OCI-LY3 (cell line): ENCODE data around the gene DYNC2I2.
A peak's percentile ranks its signal among the peaks of the same experiment; 100 is the strongest.

Source experiments
- H2AFZ ChIP-seq: fragments of 200-600, 300-600 bp; shearing (Covaris generic); 2 replicates; pipeline ENCODE4 v1.6.0; 2014; ENCODE audit warnings: antibody characterized with exemption, low read depth, low read length
- H3K27ac ChIP-seq: fragments of 200-600, 300-600 bp; sonication (generic); 2 replicates; pipeline ENCODE4 v1.5.1; 2014; ENCODE audit warnings: mild to moderate bottlenecking, low read length, moderate library complexity, mixed read lengths
- H3K27me3 ChIP-seq: fragments of 200-600, 300-600 bp; sonication (generic); 2 replicates; pipeline ENCODE4 v1.6.1; 2014; ENCODE audit warnings: low read depth, low read length, mixed read lengths
- H3K36me3 ChIP-seq: fragments of 200-600, 300-600 bp; sonication (generic); replicated peaks from 2 replicates; pipeline ENCODE3; 2014; ENCODE audit warnings: low read depth, low read length, mixed read lengths
- H3K4me1 ChIP-seq: fragments of 300-600, 200-600 bp; sonication (generic); 2 replicates; pipeline ENCODE4 v1.6.1; 2014; ENCODE audit warnings: low read length, mixed read lengths
- H3K4me2 ChIP-seq: fragments of 200-600, 300-600 bp; sonication (generic); 2 replicates; pipeline ENCODE4 v1.6.1; 2014; ENCODE audit warnings: low read length, mixed read lengths
- H3K4me3 ChIP-seq: fragments of 300-600, 200-600 bp; sonication (generic); 2 replicates; pipeline ENCODE4 v1.5.1; 2014; ENCODE audit warnings: antibody characterized with exemption, mild to moderate bottlenecking, low read length, moderate library complexity
- H3K79me2 ChIP-seq: fragments of 300-600, 200-600 bp; shearing (Covaris generic); 2 replicates; pipeline ENCODE4 v1.6.1; 2014; ENCODE audit warnings: mild to moderate bottlenecking, low read length, mixed read lengths
- H3K9ac ChIP-seq: fragments of 300-600, 200-600 bp; shearing (Covaris generic); 2 replicates; pipeline ENCODE4 v1.6.0; 2014; ENCODE audit warnings: mild to moderate bottlenecking, low read length, moderate library complexity
- H3K9me3 ChIP-seq: fragments of 200-600, 300-600 bp; shearing (Covaris generic); 2 replicates; pipeline ENCODE4 v1.6.1; 2014; ENCODE audit warnings: low read length, mixed read lengths; ENCODE audit not compliant: insufficient read depth
- H4K20me1 ChIP-seq: fragments of 200-600, 300-600 bp; sonication (generic); 2 replicates; pipeline ENCODE4 v1.6.1; 2016; ENCODE audit warnings: low read length, mixed read lengths; ENCODE audit not compliant: insufficient read depth
- CTCF ChIP-seq: fragments of 200-600, 300-600 bp; sonication (generic); IDR thresholded peaks from 2 replicates; pipeline ENCODE4 v1.5.1; 2014; ENCODE audit warnings: antibody characterized with exemption, low read length, low read depth
- EZH2phosphoT487 ChIP-seq: fragments of 200-600 bp; shearing (Covaris generic); IDR thresholded peaks from 2 replicates; pipeline ENCODE4 v1.6.1; 2018; ENCODE audit warnings: antibody characterized with exemption, mixed run types, low read depth

DYNC2I2 gene

GRCh38 chr9:128690684-128691034 is 34.0 kb upstream of the DYNC2I2 start:
- peaks cover 90% of the 10 kb centered on the region for H3K79me2 ChIP-seq
- peak overlapping the region; percentile 74 for H3K4me2 ChIP-seq
- no peaks in the 10 kb centered on the region for H3K27me3 ChIP-seq
- H2AFZ ChIP-seq = no peak overlapping the region
- peaks cover 41% of the 10 kb centered on the region for H3K36me3 ChIP-seq
- H3K4me1 ChIP-seq = peaks cover 59% of the 10 kb centered on the region
- TF ChIP-seq EZH2phosphoT487 (no peak), CTCF (no peak)
- peak overlapping the region; percentile 92 for H3K4me3 ChIP-seq
- H3K27ac ChIP-seq = peak overlapping the region; percentile 92
- H4K20me1 ChIP-seq = peaks cover 22% of the 10 kb centered on the region
- H3K9ac ChIP-seq = peak overlapping the region; percentile 97
- H3K9me3 ChIP-seq = no peaks in the 10 kb centered on the region

DNA sequence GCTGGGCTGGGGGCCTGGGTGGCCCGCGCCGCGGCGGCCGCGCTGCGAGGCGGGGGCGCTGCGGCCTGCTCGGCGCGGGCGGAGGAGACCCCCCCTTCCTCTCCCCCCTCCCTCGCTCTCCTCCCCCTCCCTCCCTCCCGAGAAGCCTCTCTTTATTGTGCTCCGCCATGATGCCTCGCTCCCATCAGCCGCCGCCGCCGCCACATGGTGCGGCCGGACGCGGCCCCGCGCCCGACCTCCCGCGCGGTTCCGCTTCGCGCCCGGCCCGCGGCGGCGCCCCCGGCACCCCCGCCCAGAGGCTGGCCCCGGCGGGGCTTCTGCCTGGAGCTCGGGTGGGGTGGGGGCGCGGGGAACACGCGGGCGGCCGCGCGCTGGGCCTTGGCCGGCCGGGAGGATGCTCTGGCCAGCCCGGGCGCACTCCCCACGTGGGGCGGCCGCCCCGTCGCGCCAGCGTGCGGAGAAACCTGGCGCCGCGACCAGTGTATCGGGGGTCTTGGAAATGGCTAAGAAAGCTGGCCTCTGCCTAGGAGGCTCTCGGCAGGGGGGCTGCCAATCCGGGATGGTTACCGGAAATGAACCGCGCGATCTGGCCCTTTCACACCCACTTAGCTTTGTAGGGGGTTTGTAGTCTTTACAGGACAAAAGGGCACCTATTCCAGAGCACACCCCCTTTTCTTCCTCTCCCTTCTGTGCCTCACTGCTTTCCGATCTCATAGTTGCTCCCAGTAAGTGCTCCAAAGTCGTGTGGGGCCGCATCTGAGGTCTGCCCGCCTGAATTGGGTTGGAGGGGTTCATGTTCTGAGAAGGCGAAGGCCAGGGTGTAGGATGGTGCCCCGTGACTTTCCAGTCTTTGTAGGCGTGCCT is 33.4 kb upstream of the DYNC2I2 start:
- TF ChIP-seq CTCF (no peak), EZH2phosphoT487 (no peak)
- peaks cover 18% of the 10 kb centered on the region for H4K20me1 ChIP-seq
- H3K4me1 ChIP-seq = peaks cover 59% of the 10 kb centered on the region
- peak overlapping the region; percentile 74 for H3K4me2 ChIP-seq
- H3K9me3 ChIP-seq = no peaks in the 10 kb centered on the region
- peak overlapping the region; percentile 92 for H3K27ac ChIP-seq
- no peak overlapping the region for H2AFZ ChIP-seq
- H3K9ac ChIP-seq = peak overlapping the region; percentile 97
- peaks cover 39% of the 10 kb centered on the region for H3K36me3 ChIP-seq
- peaks cover 92% of the 10 kb centered on the region for H3K79me2 ChIP-seq
- H3K4me3 ChIP-seq = peak overlapping the region; percentile 92
- no peaks in the 10 kb centered on the region for H3K27me3 ChIP-seq

GRCh38 chr9:128689293-128689774 is 32.7 kb upstream of the DYNC2I2 start:
- peak overlapping the region; percentile 82 for H3K9ac ChIP-seq
- peaks cover 96% of the 10 kb centered on the region for H3K79me2 ChIP-seq
- H3K27ac ChIP-seq = peak overlapping the region; percentile 75
- peaks cover 18% of the 10 kb centered on the region for H4K20me1 ChIP-seq
- TF ChIP-seq EZH2phosphoT487 = no peak
- TF ChIP-seq CTCF = no peak
- H3K27me3 ChIP-seq = no peaks in the 10 kb centered on the region
- H2AFZ ChIP-seq = no peak overlapping the region
- H3K4me2 ChIP-seq = no peak overlapping the region
- peaks cover 60% of the 10 kb centered on the region for H3K4me1 ChIP-seq
- H3K36me3 ChIP-seq = peaks cover 39% of the 10 kb centered on the region
- H3K9me3 ChIP-seq = no peaks in the 10 kb centered on the region
- H3K4me3 ChIP-seq = peak overlapping the region; percentile 78

- Histone ChIP-seq H4K20me1 (peaks cover 18% of the 10 kb centered on the region), H3K9me3 (no peaks in the 10 kb centered on the region), H3K79me2 (peaks cover 98% of the 10 kb centered on the region), H2AFZ (no peak within 1 kb of the TSS), H3K4me1 (peaks cover 54% of the 10 kb centered on the region), H3K27me3 (no peaks in the 10 kb centered on the region), H3K36me3 (peaks cover 37% of the 10 kb centered on the region), H3K9ac (peak within 1 kb of the TSS; percentile 100), H3K4me2 (peak within 1 kb of the TSS; percentile 91), H3K27ac (peak within 1 kb of the TSS; percentile 92), H3K4me3 (peak within 1 kb of the TSS; percentile 92)
- no peak for TF ChIP-seq EZH2phosphoT487
- no peak for TF ChIP-seq CTCF
Observed at GRCh38 chr9:128688501-128689292, 32.0 kb upstream of the DYNC2I2 start, which contains the start of gene SET. Gene SET, plus strand, starts transcription at chr9:128689222. Its CDS starts 361 bp downstream, at chr9:128689583.
